GF-D8 (cell line): ENCODE results near the gene MAGI2.
"Not testable (repeated sequence)": the region's sequence is repeated elsewhere in the genome, so short reads cannot be mapped to it uniquely, and the experiment has no call there.

ENCODE experiments used
- DNase-seq: peaks from one replicate; lab custom pipeline; 2025; lab: John Stamatoyannopoulos, UW

Gene MAGI2

GRCh38 chr7:78542981-78543380 lies 910.5 kb downstream of the MAGI2 start:
- no peak for DNase-seq

GRCh38 chr7:78542541-78542940 lies 910.9 kb downstream of the MAGI2 start:
- no peak for DNase-seq

DNA sequence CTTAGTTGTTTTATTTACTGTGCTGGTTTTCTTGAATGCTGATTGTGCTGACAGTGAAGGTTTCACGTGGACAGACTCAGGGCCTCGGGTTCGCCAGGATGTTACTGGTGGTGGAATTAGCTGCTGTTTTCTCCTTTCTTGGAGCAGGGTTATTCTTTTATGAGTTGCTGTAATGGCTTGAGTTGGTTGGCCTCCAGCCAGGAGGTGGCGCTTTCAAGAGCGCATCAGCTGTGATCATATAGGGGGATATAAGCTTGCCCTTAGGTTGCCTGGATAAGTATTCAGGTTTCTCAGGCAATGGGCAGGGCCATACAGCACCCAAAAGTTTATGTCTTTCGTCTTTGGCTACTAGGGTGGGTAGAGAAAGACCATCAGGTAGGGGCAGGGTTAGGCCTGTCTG lies 913.6 kb downstream of the MAGI2 start:
- DNase-seq: no peak

GRCh38 chr7:78535655-78536054 lies 917.8 kb downstream of the MAGI2 start:
- DNase-seq: no peak

- no peak for DNase-seq
Observed at GRCh38 chr7:78530351-78530750, 923.1 kb downstream of the MAGI2 start.

DNA sequence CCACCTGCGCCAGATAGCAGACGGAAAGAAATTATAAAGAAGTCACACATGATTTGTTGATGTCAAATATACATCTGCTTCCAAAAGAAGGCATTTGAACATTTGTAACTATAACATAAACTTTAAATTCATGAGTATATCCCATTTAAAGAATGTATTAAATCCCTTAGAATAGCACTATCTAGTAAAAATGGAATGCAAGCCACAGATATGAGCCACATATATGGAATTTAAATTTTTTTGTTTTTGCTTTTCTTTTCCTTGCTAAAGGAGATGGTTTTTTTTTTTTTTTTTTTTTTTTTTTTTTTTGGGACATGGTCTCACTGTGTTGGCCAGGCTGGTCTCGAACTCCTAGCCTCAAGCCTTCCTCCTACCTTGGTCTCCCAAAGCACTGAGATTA lies 924.1 kb downstream of the MAGI2 start:
- DNase-seq: no peak

DNA sequence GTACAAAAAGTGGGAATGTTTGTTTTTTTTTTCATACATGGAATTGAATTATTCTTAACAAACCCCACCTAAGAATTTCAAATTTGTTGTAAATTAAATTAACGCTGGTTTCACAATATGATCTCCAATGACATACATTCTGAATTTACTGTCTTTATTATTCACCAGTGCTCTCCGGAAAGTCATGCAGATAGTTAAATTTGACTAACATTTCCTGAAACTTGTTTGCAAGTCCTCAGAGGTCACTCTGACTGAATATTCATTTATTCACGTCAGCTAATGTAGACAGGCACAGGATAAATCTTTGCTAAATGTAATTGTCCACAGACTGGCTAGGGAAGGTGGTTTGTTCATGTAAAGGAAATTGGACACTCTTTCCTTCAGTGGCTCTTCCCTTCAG lies 924.5 kb downstream of the MAGI2 start:
- DNase-seq: no peak

- no peak for DNase-seq
Observed at GRCh38 chr7:78523930-78524329, 929.5 kb downstream of the MAGI2 start.

- DNase-seq: no peak
Observed at GRCh38 chr7:78521961-78522360, 931.5 kb downstream of the MAGI2 start.

GRCh38 chr7:78516450-78516849 lies 937.0 kb downstream of the MAGI2 start:
- DNase-seq: no peak

- DNase-seq: no peak
Observed at GRCh38 chr7:78514634-78515033, 938.8 kb downstream of the MAGI2 start.

DNA sequence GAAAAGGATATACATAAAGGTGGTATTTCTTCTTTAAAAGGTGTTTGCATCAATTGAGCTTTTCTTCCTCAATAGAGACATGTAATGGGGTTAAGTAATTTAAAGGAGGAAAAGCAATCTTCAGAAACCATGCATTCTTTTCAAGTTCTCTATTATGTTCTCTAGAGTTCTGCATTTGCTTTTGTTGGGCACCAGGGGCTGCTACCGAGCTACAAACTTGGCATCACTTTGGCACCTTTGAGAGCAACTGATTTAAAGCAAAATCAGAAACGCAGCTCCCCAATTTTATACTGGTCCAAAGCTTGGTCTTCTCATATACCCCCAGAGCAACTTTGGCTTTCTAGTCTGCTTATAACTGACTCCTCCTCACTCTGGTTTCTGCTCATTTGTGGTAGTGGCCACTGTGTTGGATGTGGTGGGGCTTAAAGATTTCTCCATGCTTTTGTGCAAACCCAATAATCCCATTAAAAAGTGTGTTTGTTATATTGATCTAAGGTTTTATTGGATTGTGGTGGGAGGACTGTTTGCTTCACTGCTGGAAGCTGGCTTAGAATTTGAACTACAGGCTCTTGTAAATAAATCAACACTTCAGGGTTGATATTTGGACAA lies 942.8 kb downstream of the MAGI2 start:
- DNase-seq: no peak

- DNase-seq: not testable (repeated sequence)
Observed at GRCh38 chr7:78503301-78503700, 950.2 kb downstream of the MAGI2 start.

DNA sequence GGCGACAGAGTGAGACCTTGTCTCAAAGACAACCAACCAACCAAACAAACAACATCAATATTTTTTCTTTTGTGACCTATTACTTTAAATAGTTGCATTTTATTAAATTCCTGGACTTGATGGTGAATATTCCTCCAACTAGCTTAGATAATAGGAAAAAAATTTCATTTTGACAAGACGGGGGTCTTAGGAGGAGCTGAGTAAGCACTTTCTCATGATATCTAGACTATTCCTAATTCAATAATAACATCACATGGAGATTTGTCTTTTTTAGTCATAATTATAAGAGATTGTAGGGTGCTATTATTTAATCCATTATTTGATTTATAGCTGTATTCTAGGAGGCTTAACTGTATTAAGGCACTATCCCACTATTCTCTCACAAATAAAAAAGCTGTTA lies 952.4 kb downstream of the MAGI2 start:
- no peak for DNase-seq

- DNase-seq: no peak
Observed at GRCh38 chr7:78499971-78500370, 953.5 kb downstream of the MAGI2 start.

GRCh38 chr7:78499283-78499682 lies 954.2 kb downstream of the MAGI2 start:
- DNase-seq: no peak

DNA sequence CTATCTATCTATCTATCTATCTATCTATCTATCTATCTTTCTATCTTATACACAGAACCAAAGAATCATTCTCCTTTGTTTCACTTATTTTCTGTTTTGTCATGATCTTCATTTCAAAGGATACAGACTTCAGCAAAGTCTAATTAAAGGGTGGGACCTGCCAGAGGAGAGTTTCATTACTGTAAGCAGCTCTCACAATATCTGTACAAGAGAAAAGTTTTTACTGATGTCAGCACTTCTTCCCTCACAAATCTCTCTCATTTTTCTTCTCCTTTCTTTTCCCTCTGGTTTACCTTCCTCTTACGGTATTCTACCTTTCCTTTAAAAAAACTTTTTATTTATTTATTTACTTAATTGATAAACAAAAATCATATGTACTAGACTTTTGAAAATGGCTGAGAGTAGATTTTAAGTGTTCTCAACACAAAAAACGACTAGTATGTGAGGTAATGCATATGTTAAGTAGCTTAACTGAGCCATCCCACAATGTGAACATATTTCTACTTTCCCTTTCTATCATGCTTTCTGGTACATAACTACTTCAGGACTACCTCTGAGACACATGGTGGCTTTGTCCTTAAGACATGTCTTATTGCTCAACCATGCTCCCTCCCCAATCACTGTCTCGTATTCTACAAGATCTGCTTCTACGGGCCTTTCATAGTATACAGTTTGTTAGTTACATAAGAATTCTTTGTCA lies 955.6 kb downstream of the MAGI2 start:
- DNase-seq: no peak

GRCh38 chr7:78496096-78496630 lies 957.3 kb downstream of the MAGI2 start:
- no peak for DNase-seq

DNA sequence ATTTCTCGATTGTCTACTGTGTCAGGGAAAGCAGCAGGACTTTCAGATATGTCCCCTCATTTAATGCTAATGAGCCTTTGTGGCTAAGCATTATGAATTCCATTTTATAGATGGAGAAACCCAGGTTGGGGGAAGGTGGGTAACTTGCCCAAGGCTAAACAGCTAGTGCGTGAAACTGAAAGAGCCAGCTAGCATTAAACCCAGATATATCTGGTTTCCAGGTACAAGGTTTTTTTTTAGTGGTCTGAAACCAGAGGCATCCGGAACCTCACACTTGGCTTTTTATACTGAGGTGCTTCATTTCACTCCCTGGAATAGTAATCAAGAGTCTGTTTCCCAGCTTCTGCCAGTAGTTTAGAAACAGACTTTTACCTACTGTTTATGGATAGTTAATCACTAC lies 960.1 kb downstream of the MAGI2 start:
- no peak for DNase-seq

- DNase-seq: no peak
Observed at GRCh38 chr7:78492146-78492545, 961.3 kb downstream of the MAGI2 start.

DNA sequence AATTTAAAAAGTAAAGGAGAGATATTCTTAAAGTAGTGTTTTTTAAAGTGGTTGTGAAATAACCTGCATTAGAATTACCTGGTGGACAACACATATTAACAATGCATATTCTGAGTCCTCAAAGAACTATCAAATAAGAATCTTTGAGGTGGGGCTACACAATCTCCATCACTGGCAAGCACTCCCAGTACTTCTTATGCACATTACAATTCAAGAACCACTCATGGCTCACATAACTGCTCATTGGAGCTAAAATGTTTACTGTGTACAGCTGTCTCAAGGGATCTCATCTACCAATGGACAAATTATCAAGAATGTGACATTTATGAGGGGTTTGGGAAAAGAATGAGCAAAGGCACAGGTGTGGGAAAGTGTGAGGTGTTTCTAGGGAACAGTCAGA lies 962.9 kb downstream of the MAGI2 start:
- no peak for DNase-seq

GRCh38 chr7:78489476-78490240 lies 963.8 kb downstream of the MAGI2 start:
- DNase-seq: no peak

DNA sequence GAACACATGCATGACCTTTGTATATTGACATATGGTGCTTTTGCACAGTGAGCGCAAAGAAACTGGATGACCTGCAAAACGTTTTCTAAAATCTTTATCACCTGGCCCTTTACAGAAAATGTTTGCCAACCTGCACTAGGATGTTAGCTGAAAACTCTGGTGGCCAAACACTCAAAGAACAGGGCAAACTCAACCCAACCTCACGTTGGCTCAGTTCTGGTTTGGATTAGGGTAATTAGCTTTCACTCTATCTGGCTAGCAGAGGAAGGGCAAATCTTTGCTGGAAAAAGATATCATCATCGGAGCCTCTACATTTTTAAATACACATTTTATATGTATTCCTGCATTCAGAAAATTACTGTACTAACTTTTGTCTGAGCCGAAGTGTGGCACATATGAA lies 966.0 kb downstream of the MAGI2 start:
- DNase-seq: no peak
